Caco-2 (cell line): ENCODE measurements around the gene NLRP6. TPM values are rescaled to one million over a fixed set of nuclear protein-coding genes. Genes with fewer than 3 reads are reported as not detected.
A peak's percentile ranks its signal among the peaks of the same experiment; 100 is the strongest.
"Not testable (repeated sequence)": the region's sequence is repeated elsewhere in the genome, so short reads cannot be mapped to it uniquely, and the experiment has no call there.

Experiments used
- BruUV-seq: library from RNA; stranded (reverse); fragments of 400-500 nt; replicated peaks from 2 replicates; lab custom pipeline; 2021; lab: Mats Ljungman, UMichigan
- CTCF ChIA-PET: fragments of 300-600 bp; sonication (Branson Sonifier 250); formaldehyde crosslinking; loops from one replicate; lab custom pipeline; 2022; ENCODE audit warnings: antibody characterized with exemption; lab: Charles Lee
- POLR2A ChIA-PET: fragments of 300-600 bp; sonication (Branson Sonifier 250); formaldehyde crosslinking; loops from one replicate; lab custom pipeline; 2022; ENCODE audit warnings: antibody characterized with exemption; lab: Charles Lee
- DNase-seq, 2 experiments: peaks; one replicate each; pipeline versions ENCODE4 v3.0.0 to v3.0.0-alpha.2; 2020 to 2022
- H3K27me3 ChIP-seq: replicated peaks from 2 replicates; pipeline ENCODE4 v1.6.0; 2011; ENCODE audit warnings: low read length; ENCODE audit not compliant: control insufficient read depth, insufficient read depth
- H3K36me3 ChIP-seq: 2 replicates; pipeline ENCODE4 v1.5.1; 2011; ENCODE audit warnings: low read length; ENCODE audit not compliant: control insufficient read depth, insufficient read depth
- H3K4me1 ChIP-seq: fragments of 250-450 bp; sonication (Bioruptor Pico); 2 replicates; pipeline ENCODE4 v1.5.1; 2020; ENCODE audit warnings: mild to moderate bottlenecking
- H3K4me3 ChIP-seq: 2 replicates; pipeline ENCODE4 v1.5.1; 2011; ENCODE audit warnings: low read depth, mild to moderate bottlenecking, control low read depth, low read length
- H3K9me3 ChIP-seq: fragments of 250-450 bp; sonication (Bioruptor Pico); 2 replicates; pipeline ENCODE4 v1.5.1; 2020; ENCODE audit warnings: mild to moderate bottlenecking, moderate library complexity
- H3K27ac Mint-ChIP-seq: one replicate; pipeline ENCODE4 v1.8.0; 2022; ENCODE audit warnings: mixed read lengths; ENCODE audit not compliant: unreplicated experiment
- H3K27me3 Mint-ChIP-seq: one replicate; pipeline ENCODE4 v1.8.0; 2022; ENCODE audit warnings: mixed read lengths; ENCODE audit not compliant: insufficient read depth, unreplicated experiment
- H3K36me3 Mint-ChIP-seq: one replicate; pipeline ENCODE4 v1.8.0; 2022; ENCODE audit warnings: mild to moderate bottlenecking, mixed read lengths; ENCODE audit not compliant: insufficient read depth, unreplicated experiment
- H3K4me1 Mint-ChIP-seq: one replicate; pipeline ENCODE4 v1.8.0; 2022; ENCODE audit warnings: low read depth, mixed read lengths; ENCODE audit not compliant: unreplicated experiment
- H3K4me3 Mint-ChIP-seq: one replicate; pipeline ENCODE4 v1.8.0; 2022; ENCODE audit warnings: mild to moderate bottlenecking, moderate library complexity, mixed read lengths; ENCODE audit not compliant: unreplicated experiment
- H3K9me3 Mint-ChIP-seq: one replicate; pipeline ENCODE4 v1.8.0; 2022; ENCODE audit warnings: mixed read lengths; ENCODE audit not compliant: unreplicated experiment
- intact Hi-C: fragments of 100-400 bp; cut with micrococcal nuclease; formaldehyde crosslinking; loops from one replicate; pipeline ENCODE4 v1.10.0; 2022; ENCODE audit not compliant: unreplicated experiment
- total RNA-seq: library from RNA; stranded (reverse); gene quantifications from 2 replicates; pipeline ENCODE4 v1.2.3, GENCODE V29; 2022
- TF ChIP-seq, protein P1 (sequence below), 2 experiments: fragments of 200-600 bp in 1 of 2; IDR thresholded peaks; 1 replicate in 1 of 2; 2 replicates in 1 of 2; pipeline versions ENCODE4 v1.5.1 to v1.8.0; 2011 to 2022; ENCODE audit warnings: antibody characterized with exemption in 1 of 2, control low read depth in 1 of 2, inconsistent platforms in 1 of 2, low read depth in 1 of 2, low read length in 1 of 2, mild to moderate bottlenecking in 1 of 2, moderate library complexity in 1 of 2; ENCODE audit not compliant: insufficient read depth in 1 of 2, severe bottlenecking in 1 of 2, unreplicated experiment in 1 of 2

NLRP6 gene
- total RNA-seq, 1 experiment from 2014 or later = not detected

DNA sequence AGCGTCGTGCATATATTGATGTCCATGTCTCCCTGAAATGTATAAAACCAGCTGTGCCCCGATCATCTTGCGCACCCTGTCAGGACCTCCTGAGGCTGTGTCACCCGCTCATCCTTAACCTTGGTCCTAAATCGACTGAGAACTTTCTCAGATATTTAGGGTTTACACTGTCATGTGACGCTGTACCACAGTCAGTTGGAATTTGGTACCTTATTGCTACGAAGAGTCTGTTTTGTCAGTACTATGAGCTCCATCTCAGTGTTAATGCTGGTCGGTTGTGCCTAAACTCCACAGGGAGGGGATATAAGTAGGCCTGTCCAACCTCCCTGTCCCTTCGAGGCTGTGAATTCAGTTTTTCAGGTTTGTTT, 27.6 kb downstream of the NLRP6 start:
- Mint-ChIP-seq H3K36me3 (no peaks in the 10 kb centered on the region), H3K27me3 (no peaks in the 10 kb centered on the region), H3K4me3 (peak overlapping the region; percentile 4), H3K9me3 (no peaks in the 10 kb centered on the region), H3K27ac (no peak overlapping the region), H3K4me1 (peaks cover 24% of the 10 kb centered on the region)
- no peak for DNase-seq
- Histone ChIP-seq H3K27me3 (no peaks in the 10 kb centered on the region), H3K4me3 (no peak overlapping the region), H3K4me1 (peaks cover 37% of the 10 kb centered on the region), H3K9me3 (no peaks in the 10 kb centered on the region), H3K36me3 (no peaks in the 10 kb centered on the region)
- intact Hi-C loops = loop anchor here (1.0 to 5.0 kb wide), 2 partner anchors 51 to 142 kb away; no protein-coding TSS in a partner anchor
- TF ChIP-seq, protein P1, sequence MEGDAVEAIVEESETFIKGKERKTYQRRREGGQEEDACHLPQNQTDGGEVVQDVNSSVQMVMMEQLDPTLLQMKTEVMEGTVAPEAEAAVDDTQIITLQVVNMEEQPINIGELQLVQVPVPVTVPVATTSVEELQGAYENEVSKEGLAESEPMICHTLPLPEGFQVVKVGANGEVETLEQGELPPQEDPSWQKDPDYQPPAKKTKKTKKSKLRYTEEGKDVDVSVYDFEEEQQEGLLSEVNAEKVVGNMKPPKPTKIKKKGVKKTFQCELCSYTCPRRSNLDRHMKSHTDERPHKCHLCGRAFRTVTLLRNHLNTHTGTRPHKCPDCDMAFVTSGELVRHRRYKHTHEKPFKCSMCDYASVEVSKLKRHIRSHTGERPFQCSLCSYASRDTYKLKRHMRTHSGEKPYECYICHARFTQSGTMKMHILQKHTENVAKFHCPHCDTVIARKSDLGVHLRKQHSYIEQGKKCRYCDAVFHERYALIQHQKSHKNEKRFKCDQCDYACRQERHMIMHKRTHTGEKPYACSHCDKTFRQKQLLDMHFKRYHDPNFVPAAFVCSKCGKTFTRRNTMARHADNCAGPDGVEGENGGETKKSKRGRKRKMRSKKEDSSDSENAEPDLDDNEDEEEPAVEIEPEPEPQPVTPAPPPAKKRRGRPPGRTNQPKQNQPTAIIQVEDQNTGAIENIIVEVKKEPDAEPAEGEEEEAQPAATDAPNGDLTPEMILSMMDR (IDR thresholded peaks at IDR 0.05; ENCODE audit: insufficient read depth in 1 of 2, low read depth in 1 of 2, low read length in 1 of 2, severe bottlenecking in 1 of 2, unreplicated experiment in 1 of 2) = no peak
- ChIA-PET CTCF (interaction anchor here (1.5 to 3.0 kb wide), 5 partner anchors 10 to 144 kb away, joined by 7 to 16 read pairs (median 12); partner anchors contain the start of gene PTDSS2), POLR2A (interaction anchor here (1.6 kb wide), 1 partner anchor 50 kb away, joined by 4 read pairs; no protein-coding TSS in a partner anchor)
- no TSS peak for BruUV-seq

DNA sequence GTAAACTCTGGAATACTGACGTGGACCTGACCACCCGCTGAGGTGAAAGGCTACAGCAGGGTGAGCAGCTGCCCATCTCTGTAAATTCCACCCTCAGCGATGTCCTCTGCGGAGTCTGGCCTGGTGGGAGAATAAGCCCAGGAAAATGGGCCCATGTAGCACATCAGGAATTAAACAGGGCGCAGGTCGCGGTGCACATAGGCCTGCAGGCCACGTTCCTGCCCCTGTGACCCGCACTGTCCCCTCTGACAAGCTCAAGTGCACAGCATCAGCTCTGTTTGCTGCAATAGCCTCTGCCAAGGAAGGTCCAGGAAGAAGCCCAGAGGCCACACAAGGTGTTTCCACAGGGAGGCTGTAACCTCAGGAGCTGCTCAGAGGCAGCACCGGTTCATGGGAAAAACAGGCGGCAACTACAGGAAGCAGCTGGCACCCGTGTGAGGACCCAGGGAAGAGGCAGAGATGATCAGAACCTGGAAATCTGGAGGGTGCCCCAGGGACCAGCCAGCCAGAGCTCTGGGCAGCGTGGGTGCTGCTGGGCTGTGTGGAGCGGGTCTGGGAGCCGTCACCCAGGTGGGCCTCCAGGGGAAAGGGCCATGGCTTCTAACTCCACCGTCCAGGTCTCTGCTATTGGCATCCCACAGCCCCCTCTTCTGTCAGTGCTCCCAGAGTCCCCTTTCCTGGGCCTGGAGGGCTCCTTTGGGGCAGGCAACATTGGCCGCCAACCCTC, 28.6 kb downstream of the NLRP6 start:
- intact Hi-C loops = loop anchor here (5.0 kb wide), 1 partner anchor 50 kb away; no protein-coding TSS in a partner anchor
- H3K4me1 Mint-ChIP-seq = peaks cover 16% of the 10 kb centered on the region

DNA sequence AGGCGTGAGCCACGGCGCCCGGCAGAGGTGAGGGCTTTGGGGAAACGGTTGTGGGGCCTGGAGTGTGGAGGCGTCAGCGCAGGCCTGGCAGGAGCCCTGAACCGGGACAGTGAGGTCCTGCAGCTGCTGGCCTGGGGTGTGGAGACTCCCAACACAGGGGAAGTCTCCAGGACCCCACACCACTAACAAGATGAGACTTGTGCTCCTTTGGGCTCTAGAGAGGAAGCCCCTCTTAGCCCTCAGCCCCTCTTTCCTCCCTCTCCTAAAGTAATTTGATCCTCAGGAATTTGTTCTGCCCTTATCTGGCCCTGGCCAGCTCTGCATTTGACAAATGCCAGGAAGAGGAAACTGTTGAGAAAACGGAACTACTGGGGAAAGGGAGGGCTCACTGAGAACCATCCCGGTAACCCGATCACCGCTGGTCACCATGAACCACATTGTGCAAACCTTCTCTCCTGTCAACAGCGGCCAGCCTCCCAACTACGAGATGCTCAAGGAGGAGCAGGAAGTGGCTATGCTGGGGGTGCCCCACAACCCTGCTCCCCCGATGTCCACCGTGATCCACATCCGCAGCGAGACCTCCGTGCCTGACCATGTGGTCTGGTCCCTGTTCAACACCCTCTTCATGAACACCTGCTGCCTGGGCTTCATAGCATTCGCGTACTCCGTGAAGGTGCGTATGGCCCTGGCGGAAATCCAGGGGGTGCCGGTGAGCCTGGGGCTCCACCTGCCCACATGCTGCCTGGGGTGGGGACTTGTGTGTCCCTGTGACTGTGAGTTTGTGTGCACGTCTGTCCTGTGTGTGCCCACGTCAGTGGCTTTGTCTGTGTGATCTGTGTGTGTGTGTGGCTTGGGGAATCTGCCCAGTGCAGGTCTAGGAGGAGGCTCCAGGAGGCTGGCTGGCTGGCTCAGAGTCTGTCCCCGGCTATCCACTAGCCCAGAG, 29.8 kb downstream of the NLRP6 start, which contains the start of gene IFITM2:
TSS of gene IFITM2 (plus strand) at position 51 of the 943 bp plus-strand sequence. CDS start at position 428, 377 bp downstream.
- H3K36me3 ChIP-seq, H3K36me3 Mint-ChIP-seq, H3K9me3 ChIP-seq, H3K9me3 Mint-ChIP-seq, H3K27me3 ChIP-seq, H3K27me3 Mint-ChIP-seq, DNase-seq, H3K4me3 ChIP-seq, BruUV-seq: not testable (repeated sequence)
- Mint-ChIP-seq H3K4me3 (peak within 1 kb of the TSS; percentile 58), H3K4me1 (peaks cover 16% of the 10 kb centered on the region), H3K27ac (peak within 1 kb of the TSS; percentile 61)
- CTCF ChIA-PET = interaction anchor here (0.7 kb wide), 1 partner anchor 139 kb away, joined by 5 read pairs; no protein-coding TSS in a partner anchor
- intact Hi-C loops = loop anchor here (5.0 kb wide), 1 partner anchor 49 kb away; no protein-coding TSS in a partner anchor
- H3K4me1 ChIP-seq = peaks cover 32% of the 10 kb centered on the region
- POLR2A ChIA-PET = interaction anchor here (0.6 to 1.3 kb wide), 2 partner anchors 40 to 48 kb away, joined by 3 to 4 read pairs; no protein-coding TSS in a partner anchor

More for the DNA sequence above, 28.6 kb downstream of the NLRP6 start:
- H3K9me3 Mint-ChIP-seq = no peaks in the 10 kb centered on the region
- no peaks in the 10 kb centered on the region for H3K27me3 ChIP-seq
- CTCF ChIA-PET = interaction anchor here (0.5 to 3.0 kb wide), 4 partner anchors 9 to 143 kb away, joined by 3 to 16 read pairs (median 12); partner anchors contain the start of gene PTDSS2
- H3K4me3 ChIP-seq = no peak overlapping the region
- POLR2A ChIA-PET = interaction anchor here (1.3 kb wide), 1 partner anchor 49 kb away, joined by 4 read pairs; no protein-coding TSS in a partner anchor
- peaks cover 32% of the 10 kb centered on the region for H3K4me1 ChIP-seq
- H3K4me3 Mint-ChIP-seq = no peak overlapping the region
- no peaks in the 10 kb centered on the region for H3K27me3 Mint-ChIP-seq
- DNase-seq = no peak
- no peaks in the 10 kb centered on the region for H3K36me3 ChIP-seq
- no TSS peak for BruUV-seq
- no peak overlapping the region for H3K27ac Mint-ChIP-seq
- no peaks in the 10 kb centered on the region for H3K36me3 Mint-ChIP-seq
- H3K9me3 ChIP-seq = no peaks in the 10 kb centered on the region
- TF ChIP-seq, protein P1 (IDR thresholded peaks at IDR 0.05; ENCODE audit: insufficient read depth in 1 of 2, low read depth in 1 of 2, low read length in 1 of 2, severe bottlenecking in 1 of 2, unreplicated experiment in 1 of 2) = no peak

DNA sequence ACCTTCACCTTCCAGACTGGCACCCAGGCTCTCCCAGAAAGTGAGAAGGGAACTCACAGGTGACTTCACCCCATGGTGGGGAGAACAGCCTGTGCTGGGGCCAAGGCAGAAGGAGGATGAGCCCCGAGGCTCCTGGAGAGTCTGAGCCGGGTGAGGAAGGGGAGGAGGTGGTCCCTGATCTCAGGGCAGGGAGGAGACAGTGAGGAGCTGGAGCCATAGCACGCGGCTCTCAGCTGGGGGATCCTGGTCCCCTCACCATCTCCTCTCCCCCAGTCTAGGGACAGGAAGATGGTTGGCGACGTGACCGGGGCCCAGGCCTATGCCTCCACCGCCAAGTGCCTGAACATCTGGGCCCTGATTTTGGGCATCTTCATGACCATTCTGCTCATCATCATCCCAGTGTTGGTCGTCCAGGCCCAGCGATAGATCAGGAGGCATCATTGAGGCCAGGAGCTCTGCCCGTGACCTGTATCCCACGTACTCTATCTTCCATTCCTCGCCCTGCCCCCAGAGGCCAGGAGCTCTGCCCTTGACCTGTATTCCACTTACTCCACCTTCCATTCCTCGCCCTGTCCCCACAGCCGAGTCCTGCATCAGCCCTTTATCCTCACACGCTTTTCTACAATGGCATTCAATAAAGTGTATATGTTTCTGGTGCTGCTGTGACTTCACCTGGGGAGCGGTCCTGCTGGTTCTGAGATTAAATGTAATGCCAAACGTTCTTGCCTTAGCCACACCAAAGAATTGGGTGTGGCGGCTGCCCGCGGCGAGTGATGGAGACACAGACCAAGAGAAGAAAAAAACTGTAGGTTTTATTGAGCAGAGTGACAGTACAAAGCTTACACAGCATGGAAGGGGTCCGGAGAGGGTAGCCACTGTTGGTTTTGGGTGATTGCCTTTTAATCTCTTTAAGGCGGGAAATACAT, 30.8 kb downstream of the NLRP6 start:
- CTCF ChIA-PET = interaction anchor here (0.6 to 1.5 kb wide), 3 partner anchors 28 to 82 kb away, joined by 3 read pairs; no protein-coding TSS in a partner anchor
- H3K36me3 ChIP-seq, H3K36me3 Mint-ChIP-seq, H3K27me3 Mint-ChIP-seq, H3K4me3 ChIP-seq, H3K9me3 ChIP-seq, POLR2A ChIA-PET, H3K27me3 ChIP-seq, H3K9me3 Mint-ChIP-seq, DNase-seq, BruUV-seq: not testable (repeated sequence)
- intact Hi-C loops = loop anchor here (5.0 kb wide), 1 partner anchor 48 kb away; no protein-coding TSS in a partner anchor
- Mint-ChIP-seq H3K4me1 (peaks cover 25% of the 10 kb centered on the region), H3K4me3 (peak overlapping the region; percentile 58), H3K27ac (peak overlapping the region; percentile 40)
- peaks cover 39% of the 10 kb centered on the region for H3K4me1 ChIP-seq
